Testis (tissue), 3 donors: ENCODE results near the gene HOPX. TPM values are rescaled to one million over a fixed set of nuclear protein-coding genes. Genes with fewer than 3 reads are reported as not detected.
"Not testable (repeated sequence)": the region's sequence is repeated elsewhere in the genome, so short reads cannot be mapped to it uniquely, and the experiment has no call there.

Experiments used
- DNase-seq: peaks from one replicate; pipeline ENCODE4 v3.0.0-alpha.2; 2019
- H3K27ac ChIP-seq, 2 donors: fragments of 200-600 bp; sonication (generic); one replicate each; pipeline ENCODE4 v1.5.1; 2019
- H3K27me3 ChIP-seq: fragments of 200-600 bp; sonication (generic); one replicate; pipeline ENCODE4 v1.5.1; 2019
- H3K36me3 ChIP-seq: fragments of 200-600 bp; sonication (generic); one replicate; pipeline ENCODE4 v1.5.1; 2017; ENCODE audit warnings: low read depth; ENCODE audit errors: missing control alignments
- H3K4me1 ChIP-seq: fragments of 200-600 bp; sonication (generic); one replicate; pipeline ENCODE4 v1.5.1; 2019
- H3K4me3 ChIP-seq, 2 donors: fragments of 200-600 bp; sonication (generic); one replicate each; pipeline ENCODE4 v1.5.1; 2017 to 2019
- H3K9me3 ChIP-seq: fragments of 200-600 bp; sonication (generic); one replicate; pipeline ENCODE4 v1.5.1; 2017
- POLR2A ChIP-seq: fragments of 450-650 bp; IDR thresholded peaks from one replicate; pipeline ENCODE4 v1.6.1; 2017; ENCODE audit warnings: antibody characterized with exemption, mild to moderate bottlenecking, moderate library complexity
- WGBS, 2 donors: methylation state at CpG; one replicate each; pipeline ENCODE4 v1.1.5; 2018; 5-methylcytosine and 5-hydroxymethylcytosine counted together
- intact Hi-C: fragments of 100-400 bp; cut with DNase I; formaldehyde crosslinking; loops from one replicate; pipeline ENCODE4 v1.15.1; 2023; ENCODE audit warnings: low total_unique reads
- polyA plus RNA-seq: library from polyadenylated mRNA; stranded (reverse); fragments of 350-450 nt; fragmentation: Illumina TruSeq; extraction: RNeasy Lipid Tissue Mini Kit (QIAGEN cat#74804); gene quantifications from one replicate; pipeline ENCODE4 v1.2.3, GENCODE V29; 2014; ENCODE audit warnings: low read depth, low replicate concordance; ENCODE audit not compliant: insufficient read depth
- total RNA-seq, 2 donors: library from RNA; depleted of rRNA; stranded (reverse); fragments of >200 nt; gene quantifications; one replicate each; pipeline ENCODE4 v1.2.3, GENCODE V29; 2016
- TF ChIP-seq, protein P1 (sequence below), 3 experiments: fragments of 450-650 bp in 2 of 3; fragments of 200-600 bp in 1 of 3; sonication (generic) in 1 of 3; IDR thresholded peaks; one replicate each; pipeline ENCODE4 v1.5.1; 2016 to 2019; ENCODE audit warnings: antibody characterized with exemption in 3 of 3, mild to moderate bottlenecking in 2 of 3, moderate library complexity in 1 of 3

Gene HOPX
- total and polyA plus RNA-seq, 3 donors from 2014 or later = 102 to 158 (median 141) TPM

DNA sequence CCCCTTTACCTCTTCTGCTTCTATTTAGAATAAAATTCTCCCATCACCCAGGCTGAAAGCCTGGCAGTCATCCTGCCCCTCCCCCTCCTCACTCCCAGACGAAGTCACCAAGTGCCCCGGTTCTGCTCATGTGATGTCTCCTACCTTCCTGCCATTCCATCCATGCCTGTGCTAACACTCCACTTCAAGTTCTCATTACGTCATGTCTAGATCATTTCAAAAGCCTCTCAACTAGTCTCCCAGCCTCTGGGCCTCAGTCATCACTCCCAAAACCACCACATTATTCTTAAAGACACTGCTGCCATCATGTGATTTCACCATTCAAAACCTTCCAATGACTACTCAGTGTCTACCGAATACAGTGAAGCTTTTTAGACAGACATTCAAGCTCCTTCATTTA is 17.2 kb upstream of the HOPX start:
- intact Hi-C loops = no loop called here
- Histone ChIP-seq H3K9me3 (no peaks in the 10 kb centered on the region), H3K4me1 (no peaks in the 10 kb centered on the region), H3K36me3 (no peaks in the 10 kb centered on the region), H3K4me3 (no peak overlapping the region), H3K27me3 (no peaks in the 10 kb centered on the region), H3K27ac (no peak overlapping the region)
- TF ChIP-seq, protein P1, sequence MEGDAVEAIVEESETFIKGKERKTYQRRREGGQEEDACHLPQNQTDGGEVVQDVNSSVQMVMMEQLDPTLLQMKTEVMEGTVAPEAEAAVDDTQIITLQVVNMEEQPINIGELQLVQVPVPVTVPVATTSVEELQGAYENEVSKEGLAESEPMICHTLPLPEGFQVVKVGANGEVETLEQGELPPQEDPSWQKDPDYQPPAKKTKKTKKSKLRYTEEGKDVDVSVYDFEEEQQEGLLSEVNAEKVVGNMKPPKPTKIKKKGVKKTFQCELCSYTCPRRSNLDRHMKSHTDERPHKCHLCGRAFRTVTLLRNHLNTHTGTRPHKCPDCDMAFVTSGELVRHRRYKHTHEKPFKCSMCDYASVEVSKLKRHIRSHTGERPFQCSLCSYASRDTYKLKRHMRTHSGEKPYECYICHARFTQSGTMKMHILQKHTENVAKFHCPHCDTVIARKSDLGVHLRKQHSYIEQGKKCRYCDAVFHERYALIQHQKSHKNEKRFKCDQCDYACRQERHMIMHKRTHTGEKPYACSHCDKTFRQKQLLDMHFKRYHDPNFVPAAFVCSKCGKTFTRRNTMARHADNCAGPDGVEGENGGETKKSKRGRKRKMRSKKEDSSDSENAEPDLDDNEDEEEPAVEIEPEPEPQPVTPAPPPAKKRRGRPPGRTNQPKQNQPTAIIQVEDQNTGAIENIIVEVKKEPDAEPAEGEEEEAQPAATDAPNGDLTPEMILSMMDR (IDR thresholded peaks at IDR 0.05) = no peak
- TF ChIP-seq POLR2A = no peak
- DNase-seq = no peak
- 88 to 89% methylated on average over 4 of the region's 4 CpGs for WGBS, 2 donors

DNA sequence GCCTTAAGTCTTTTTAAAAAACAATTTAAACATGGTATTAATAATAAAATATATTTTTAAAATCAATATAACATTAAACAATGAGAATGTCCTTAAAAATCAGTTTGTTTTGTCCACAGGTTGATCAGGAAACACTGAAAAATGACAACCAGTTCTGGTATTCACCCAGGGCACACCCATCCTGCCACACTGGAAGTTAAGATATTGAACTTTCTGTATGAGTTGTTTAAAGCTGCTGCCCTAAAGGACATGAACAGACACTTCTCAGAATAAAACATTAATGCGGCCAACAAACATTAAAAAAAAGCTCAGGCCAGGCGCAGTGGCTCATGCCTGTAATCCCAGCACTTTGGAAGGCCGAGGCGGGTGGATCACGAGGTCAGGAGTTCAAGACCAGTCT is 15.0 kb upstream of the HOPX start:
- no peaks in the 10 kb centered on the region for H3K4me1 ChIP-seq
- H3K9me3 ChIP-seq = no peaks in the 10 kb centered on the region
- no peak for DNase-seq
- no peak for TF ChIP-seq POLR2A
- intact Hi-C loops = no loop called here
- no peak overlapping the region for H3K27ac ChIP-seq
- no peaks in the 10 kb centered on the region for H3K36me3 ChIP-seq
- H3K27me3 ChIP-seq = no peaks in the 10 kb centered on the region
- no peak overlapping the region for H3K4me3 ChIP-seq
- WGBS, 2 donors = 91 to 92% methylated on average over 5 of the region's 5 CpGs

DNA sequence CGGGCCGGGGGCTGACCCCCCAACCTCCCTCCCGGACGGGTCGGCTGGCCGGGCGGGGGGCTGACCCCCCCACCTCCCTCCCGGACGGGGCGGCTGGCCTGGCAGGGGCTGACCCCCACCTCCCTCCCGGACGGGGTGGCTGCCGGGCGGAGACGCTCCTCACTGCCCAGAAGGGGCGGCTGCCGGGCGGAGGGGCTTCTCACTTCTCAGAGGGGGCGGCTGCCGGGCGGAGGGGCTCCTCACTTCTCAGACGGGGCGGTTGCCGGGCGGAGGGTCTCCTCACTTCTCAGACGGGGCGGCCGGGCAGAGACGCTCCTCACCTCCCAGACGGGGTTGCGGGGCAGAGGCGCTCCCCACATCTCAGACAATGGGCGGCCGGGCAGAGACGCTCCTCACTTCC is 12.4 kb upstream of the HOPX start:
- intact Hi-C loops = not testable (repeated sequence)

DNA sequence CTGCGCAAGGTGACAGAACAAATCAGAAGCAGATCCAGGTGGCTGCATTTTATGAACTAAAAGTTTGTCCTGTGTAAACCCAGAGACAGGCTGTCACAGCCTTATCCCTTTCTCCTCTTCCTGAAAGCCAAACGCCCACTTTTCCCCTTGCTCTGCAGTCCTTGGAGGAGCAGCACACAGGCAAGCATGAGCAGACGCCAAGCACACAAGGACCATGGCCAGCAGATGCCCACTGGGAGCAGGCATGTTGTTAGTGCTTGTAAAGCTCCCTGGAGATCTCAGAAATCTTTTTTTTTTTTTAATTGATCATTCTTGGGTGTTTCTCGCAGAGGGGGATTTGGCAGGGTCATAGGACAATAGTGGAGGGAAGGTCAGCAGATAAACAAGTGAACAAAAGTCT is 11.5 kb upstream of the HOPX start:
- H3K27ac ChIP-seq = no peak overlapping the region
- H3K27me3 ChIP-seq = no peaks in the 10 kb centered on the region
- WGBS, 2 donors = 50 to 56% methylated on average over 4 of the region's 4 CpGs
- no peaks in the 10 kb centered on the region for H3K9me3 ChIP-seq
- DNase-seq = no peak
- no peaks in the 10 kb centered on the region for H3K4me1 ChIP-seq
- TF ChIP-seq, protein P1 (IDR thresholded peaks at IDR 0.05) = no peak
- TF ChIP-seq POLR2A = no peak
- H3K4me3 ChIP-seq = no peak overlapping the region
- no peaks in the 10 kb centered on the region for H3K36me3 ChIP-seq
- intact Hi-C loops = no loop called here

More for the DNA sequence above, 12.4 kb upstream of the HOPX start:
- not testable (repeated sequence) for DNase-seq, H3K4me1 ChIP-seq, H3K36me3 ChIP-seq, H3K27ac ChIP-seq, H3K27me3 ChIP-seq, H3K9me3 ChIP-seq
- WGBS, 2 donors = 89% methylated on average over 27 of the region's 35 CpGs; no CpG with 5 or more reads in 1 of the 2 donors
- peak overlapping the region in 1 of 2 donors; percentile 4 for H3K4me3 ChIP-seq

DNA sequence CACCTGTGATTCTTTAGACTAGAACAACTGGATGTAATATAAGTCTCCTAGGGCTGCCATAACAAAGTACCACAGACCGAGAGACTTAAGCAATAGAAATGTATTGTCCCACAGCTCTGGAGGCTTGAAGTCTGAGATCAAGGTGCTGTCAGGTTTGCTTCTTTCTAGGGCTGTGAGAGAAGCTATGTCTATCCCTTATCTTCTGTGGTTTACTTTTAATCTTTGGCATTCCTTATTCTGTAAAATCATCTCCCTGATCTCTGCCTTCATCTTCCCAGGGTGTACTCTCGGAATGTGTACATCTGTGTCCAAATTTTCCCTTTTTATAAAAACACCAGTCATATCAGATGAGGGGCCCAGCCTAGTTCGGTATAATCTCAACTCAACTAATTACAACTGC is 10.3 kb upstream of the HOPX start:
- TF ChIP-seq, protein P1 (IDR thresholded peaks at IDR 0.05) = no peak
- no peak for TF ChIP-seq POLR2A
- DNase-seq = no peak
- H3K4me1 ChIP-seq = no peaks in the 10 kb centered on the region
- H3K27me3 ChIP-seq = no peaks in the 10 kb centered on the region
- intact Hi-C loops = no loop called here
- H3K36me3 ChIP-seq = no peaks in the 10 kb centered on the region
- no peak overlapping the region for H3K4me3 ChIP-seq
- no peak overlapping the region for H3K27ac ChIP-seq
- WGBS, 2 donors = 58 to 70% methylated on average over 3 of the region's 3 CpGs
- no peaks in the 10 kb centered on the region for H3K9me3 ChIP-seq

DNA sequence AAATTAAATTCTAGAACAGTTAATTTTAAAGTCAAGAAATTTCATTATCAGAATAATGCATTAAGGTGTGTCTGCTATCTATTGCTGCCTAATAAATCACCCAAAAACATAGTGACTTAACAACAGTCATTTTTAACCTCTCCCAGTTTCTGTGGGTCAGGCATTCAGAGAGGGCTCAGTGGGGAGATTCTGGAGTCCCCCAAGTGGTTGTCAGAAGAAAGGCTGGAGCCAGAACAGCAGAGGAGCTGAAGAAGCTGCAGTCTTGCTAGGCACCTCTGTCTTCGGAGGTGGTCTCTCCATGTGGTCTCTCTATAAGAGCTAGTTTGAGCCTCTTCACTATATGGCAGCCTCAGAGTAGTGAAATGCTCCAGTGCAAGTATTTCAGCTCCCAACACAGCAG is 9.3 kb upstream of the HOPX start:
- no peaks in the 10 kb centered on the region for H3K27me3 ChIP-seq
- no peaks in the 10 kb centered on the region for H3K4me1 ChIP-seq
- no peak overlapping the region for H3K27ac ChIP-seq
- H3K9me3 ChIP-seq = no peaks in the 10 kb centered on the region
- DNase-seq = no peak
- TF ChIP-seq, protein P1 (IDR thresholded peaks at IDR 0.05) = no peak
- no peak for TF ChIP-seq POLR2A
- 73 to 81% methylated on average over 1 of the region's 1 CpG for WGBS, 2 donors
- no peaks in the 10 kb centered on the region for H3K36me3 ChIP-seq
- intact Hi-C loops = no loop called here
- H3K4me3 ChIP-seq = no peak overlapping the region
